OCI-LY1 (cell line): ENCODE data around the gene UBC.

Experiments used
- H2AFZ ChIP-seq: fragments of 200-600 bp; sonication (generic), shearing (Covaris generic); 2 replicates; pipeline ENCODE4 v1.6.0; 2014; ENCODE audit warnings: antibody characterized with exemption, mild to moderate bottlenecking, low read length
- H3F3A ChIP-seq: fragments of 200-600 bp; sonication (generic), shearing (Covaris generic); 2 replicates; pipeline ENCODE4 v1.6.0; 2014; ENCODE audit warnings: mild to moderate bottlenecking, antibody characterized with exemption, low read length, moderate library complexity; ENCODE audit not compliant: insufficient read depth
- H3K27ac ChIP-seq: fragments of 200-600 bp; sonication (generic); 2 replicates; pipeline ENCODE4 v1.5.1; 2014; ENCODE audit warnings: low read length, mixed run types, mild to moderate bottlenecking, low read depth; ENCODE audit not compliant: poor library complexity, severe bottlenecking
- H3K27me3 ChIP-seq: fragments of 200-600 bp; sonication (generic); 2 replicates; pipeline ENCODE4 v1.6.0; 2014; ENCODE audit warnings: antibody characterized with exemption, mild to moderate bottlenecking, low read length, moderate library complexity; ENCODE audit not compliant: insufficient read depth
- H3K36me3 ChIP-seq: fragments of 200-600 bp; sonication (generic); 2 replicates; pipeline ENCODE4 v1.6.1; 2014; ENCODE audit warnings: mild to moderate bottlenecking, antibody characterized with exemption, low read length, moderate library complexity, mixed read lengths; ENCODE audit not compliant: insufficient read depth
- H3K4me1 ChIP-seq: fragments of 200-600 bp; sonication (generic); 2 replicates; pipeline ENCODE4 v1.5.1; 2014; ENCODE audit warnings: mild to moderate bottlenecking, low read length, moderate library complexity; ENCODE audit not compliant: insufficient read depth, severe bottlenecking
- H3K4me2 ChIP-seq: fragments of 200-600 bp; sonication (generic), shearing (Covaris generic); 2 replicates; pipeline ENCODE4 v1.6.1; 2014; ENCODE audit warnings: low read length
- H3K4me3 ChIP-seq: fragments of 200-600 bp; sonication (generic); 2 replicates; pipeline ENCODE4 v1.5.1; 2014; ENCODE audit warnings: low read length, low read depth, mild to moderate bottlenecking, mixed read lengths; ENCODE audit not compliant: poor library complexity, severe bottlenecking
- H3K79me2 ChIP-seq: fragments of 200-600 bp; shearing (Covaris generic); 2 replicates; pipeline ENCODE4 v1.6.1; 2016; ENCODE audit warnings: mixed run types, low read length, mixed read lengths; ENCODE audit not compliant: insufficient read depth
- H3K9ac ChIP-seq: fragments of 200-600 bp; sonication (generic), shearing (Covaris generic); 2 replicates; pipeline ENCODE4 v1.6.1; 2014; ENCODE audit warnings: mild to moderate bottlenecking, low read length, mixed read lengths
- H3K9me2 ChIP-seq: fragments of 200-600 bp; sonication (generic), shearing (Covaris generic); 2 replicates; pipeline ENCODE4 v1.6.1; 2014; ENCODE audit warnings: low read depth, mild to moderate bottlenecking, low read length, mixed read lengths
- H3K9me3 ChIP-seq: fragments of 200-600 bp; shearing (Covaris generic); 2 replicates; pipeline ENCODE4 v1.6.1; 2014; ENCODE audit warnings: low read length, mixed read lengths
- H4K20me1 ChIP-seq: fragments of 200-600 bp; sonication (generic), shearing (Covaris generic); 2 replicates; pipeline ENCODE4 v1.6.0; 2016; ENCODE audit warnings: mild to moderate bottlenecking, low read length; ENCODE audit not compliant: insufficient read depth
- EZH2 ChIP-seq: fragments of 200-600 bp; sonication (generic), shearing (Covaris generic); IDR thresholded peaks from 2 replicates; pipeline ENCODE4 v1.8.0; 2017; ENCODE audit warnings: borderline replicate concordance, mixed run types, mild to moderate bottlenecking, antibody characterized with exemption, low read length, moderate library complexity, mixed read lengths
- TF ChIP-seq, protein P1 (sequence below): fragments of 200-600 bp; sonication (generic), shearing (Covaris generic); IDR thresholded peaks from 2 replicates; pipeline ENCODE4 v1.5.1; 2017; ENCODE audit warnings: mild to moderate bottlenecking, antibody characterized with exemption, low read length, moderate library complexity, mixed read lengths

UBC gene

DNA sequence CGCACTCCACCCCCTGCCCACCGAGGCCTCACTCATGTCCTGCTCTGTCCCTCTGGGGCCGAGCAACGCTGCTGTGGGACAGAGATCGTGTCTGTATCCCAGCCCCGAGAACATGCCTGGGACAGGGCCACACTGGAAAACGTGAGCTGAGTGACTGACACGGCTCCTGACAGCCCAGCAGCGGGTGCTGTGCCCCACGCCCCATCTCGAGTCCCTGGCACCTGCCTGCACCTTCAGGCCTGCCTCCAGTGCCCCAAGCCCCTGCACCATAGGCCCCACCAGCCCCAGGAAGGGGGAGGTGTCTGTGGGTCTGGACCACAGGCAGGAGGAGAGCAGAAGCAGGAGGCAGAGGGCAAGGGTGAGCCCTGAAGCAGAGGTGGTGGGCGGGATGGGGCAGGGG is 34.6 kb upstream of the UBC start:
- H3K36me3 ChIP-seq, result peaks cover 65% of the 10 kb centered on the region
- TF ChIP-seq, protein P1, sequence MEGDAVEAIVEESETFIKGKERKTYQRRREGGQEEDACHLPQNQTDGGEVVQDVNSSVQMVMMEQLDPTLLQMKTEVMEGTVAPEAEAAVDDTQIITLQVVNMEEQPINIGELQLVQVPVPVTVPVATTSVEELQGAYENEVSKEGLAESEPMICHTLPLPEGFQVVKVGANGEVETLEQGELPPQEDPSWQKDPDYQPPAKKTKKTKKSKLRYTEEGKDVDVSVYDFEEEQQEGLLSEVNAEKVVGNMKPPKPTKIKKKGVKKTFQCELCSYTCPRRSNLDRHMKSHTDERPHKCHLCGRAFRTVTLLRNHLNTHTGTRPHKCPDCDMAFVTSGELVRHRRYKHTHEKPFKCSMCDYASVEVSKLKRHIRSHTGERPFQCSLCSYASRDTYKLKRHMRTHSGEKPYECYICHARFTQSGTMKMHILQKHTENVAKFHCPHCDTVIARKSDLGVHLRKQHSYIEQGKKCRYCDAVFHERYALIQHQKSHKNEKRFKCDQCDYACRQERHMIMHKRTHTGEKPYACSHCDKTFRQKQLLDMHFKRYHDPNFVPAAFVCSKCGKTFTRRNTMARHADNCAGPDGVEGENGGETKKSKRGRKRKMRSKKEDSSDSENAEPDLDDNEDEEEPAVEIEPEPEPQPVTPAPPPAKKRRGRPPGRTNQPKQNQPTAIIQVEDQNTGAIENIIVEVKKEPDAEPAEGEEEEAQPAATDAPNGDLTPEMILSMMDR, result no peak
- TF ChIP-seq EZH2, result no peak
- no peaks in the 10 kb centered on the region for H3K9me3 ChIP-seq
- H3K4me3 ChIP-seq, result no peak overlapping the region
- no peaks in the 10 kb centered on the region for H3K27me3 ChIP-seq
- no peak overlapping the region for H3K4me2 ChIP-seq
- no peak overlapping the region for H3K27ac ChIP-seq
- no peaks in the 10 kb centered on the region for H3K79me2 ChIP-seq
- no peaks in the 10 kb centered on the region for H3K4me1 ChIP-seq
- H3F3A ChIP-seq, result no peaks in the 10 kb centered on the region
- H3K9ac ChIP-seq, result no peak overlapping the region
- no peak overlapping the region for H2AFZ ChIP-seq
- no peaks in the 10 kb centered on the region for H3K9me2 ChIP-seq
- H4K20me1 ChIP-seq, result no peaks in the 10 kb centered on the region

DNA sequence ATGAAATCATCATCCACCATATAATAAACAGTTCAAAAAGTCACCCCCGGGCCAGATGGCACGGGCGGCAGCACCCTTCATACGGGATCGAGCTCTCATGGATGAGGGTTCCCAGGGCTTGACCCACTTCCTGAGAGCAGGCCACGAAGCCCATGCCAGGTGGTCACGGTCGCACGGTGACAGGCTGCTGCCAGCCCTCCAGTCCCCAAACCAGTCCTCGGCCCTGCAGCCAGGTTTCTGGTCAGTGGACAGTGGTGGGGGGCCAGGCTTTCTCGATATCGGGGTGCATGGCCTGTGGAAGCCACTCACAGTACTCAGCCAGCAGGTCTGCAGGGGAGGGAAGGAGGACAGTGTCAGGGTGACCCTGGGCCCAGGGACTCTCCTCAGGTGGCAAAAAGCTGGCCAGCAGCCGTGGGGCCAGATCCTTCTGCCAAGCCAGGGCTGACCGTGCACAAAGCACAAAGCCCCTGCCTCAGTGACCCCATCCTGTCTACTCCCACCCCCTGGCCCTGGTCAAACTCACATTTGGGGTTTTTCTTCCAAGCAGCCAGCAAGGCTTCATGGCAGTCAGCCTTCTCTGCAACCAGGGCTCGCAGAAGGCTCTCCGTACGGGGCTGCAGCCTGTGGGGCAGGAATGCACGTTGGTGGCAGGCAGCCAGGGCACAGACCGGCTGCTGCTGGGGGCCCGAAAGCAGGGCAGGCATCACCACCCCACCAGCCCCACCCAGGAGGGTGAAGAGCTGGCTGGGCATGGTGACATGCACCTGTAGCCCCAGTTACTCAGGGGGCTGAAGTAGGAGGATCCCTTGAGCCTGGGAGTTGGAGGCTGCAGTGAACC is 33.3 kb upstream of the UBC start:
- Histone ChIP-seq H3K4me3 (no peak overlapping the region), H3K9me2 (no peaks in the 10 kb centered on the region), H3K36me3 (peaks cover 55% of the 10 kb centered on the region), H3K4me2 (no peak overlapping the region), H4K20me1 (no peaks in the 10 kb centered on the region), H3K27ac (no peak overlapping the region), H3K9me3 (no peaks in the 10 kb centered on the region), H3F3A (no peaks in the 10 kb centered on the region), H3K79me2 (no peaks in the 10 kb centered on the region), H3K4me1 (no peaks in the 10 kb centered on the region), H3K9ac (no peak overlapping the region), H3K27me3 (no peaks in the 10 kb centered on the region), H2AFZ (no peak overlapping the region)
- TF ChIP-seq EZH2, result no peak
- TF ChIP-seq, protein P1, result no peak

DNA sequence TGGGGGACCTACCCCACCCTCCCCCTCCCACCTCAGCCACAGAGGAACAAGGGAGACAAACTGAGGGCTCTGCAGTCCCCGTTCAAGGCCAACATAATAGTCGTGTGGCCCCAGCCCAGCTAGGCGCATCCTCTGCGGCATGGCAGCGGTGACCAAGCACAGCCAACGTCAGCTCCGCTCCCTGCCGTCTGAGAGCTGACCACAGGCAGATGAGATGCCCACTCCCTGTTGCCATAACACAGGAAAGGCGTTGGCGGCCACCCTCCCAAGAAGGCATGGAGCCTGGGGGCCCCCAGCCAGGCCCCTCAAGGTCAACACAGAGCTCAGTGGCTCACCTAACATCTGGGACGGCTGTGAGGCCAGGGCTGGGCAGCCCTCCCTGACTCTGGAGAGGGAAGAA is 32.6 kb upstream of the UBC start:
- Histone ChIP-seq H3K4me2 (no peak overlapping the region), H3F3A (no peaks in the 10 kb centered on the region), H3K27ac (no peak overlapping the region), H3K4me3 (no peak overlapping the region), H3K9me3 (no peaks in the 10 kb centered on the region), H3K27me3 (no peaks in the 10 kb centered on the region), H4K20me1 (no peaks in the 10 kb centered on the region), H3K9ac (no peak overlapping the region), H3K36me3 (peaks cover 50% of the 10 kb centered on the region), H3K4me1 (no peaks in the 10 kb centered on the region), H3K79me2 (no peaks in the 10 kb centered on the region), H2AFZ (no peak overlapping the region), H3K9me2 (no peaks in the 10 kb centered on the region)
- TF ChIP-seq, protein P1, result no peak
- TF ChIP-seq EZH2, result no peak
